Measurements from ENCODE around the gene LAMC1.
A peak's percentile ranks its signal among the peaks of the same experiment; 100 is the strongest.

The LAMC1 gene

DNA sequence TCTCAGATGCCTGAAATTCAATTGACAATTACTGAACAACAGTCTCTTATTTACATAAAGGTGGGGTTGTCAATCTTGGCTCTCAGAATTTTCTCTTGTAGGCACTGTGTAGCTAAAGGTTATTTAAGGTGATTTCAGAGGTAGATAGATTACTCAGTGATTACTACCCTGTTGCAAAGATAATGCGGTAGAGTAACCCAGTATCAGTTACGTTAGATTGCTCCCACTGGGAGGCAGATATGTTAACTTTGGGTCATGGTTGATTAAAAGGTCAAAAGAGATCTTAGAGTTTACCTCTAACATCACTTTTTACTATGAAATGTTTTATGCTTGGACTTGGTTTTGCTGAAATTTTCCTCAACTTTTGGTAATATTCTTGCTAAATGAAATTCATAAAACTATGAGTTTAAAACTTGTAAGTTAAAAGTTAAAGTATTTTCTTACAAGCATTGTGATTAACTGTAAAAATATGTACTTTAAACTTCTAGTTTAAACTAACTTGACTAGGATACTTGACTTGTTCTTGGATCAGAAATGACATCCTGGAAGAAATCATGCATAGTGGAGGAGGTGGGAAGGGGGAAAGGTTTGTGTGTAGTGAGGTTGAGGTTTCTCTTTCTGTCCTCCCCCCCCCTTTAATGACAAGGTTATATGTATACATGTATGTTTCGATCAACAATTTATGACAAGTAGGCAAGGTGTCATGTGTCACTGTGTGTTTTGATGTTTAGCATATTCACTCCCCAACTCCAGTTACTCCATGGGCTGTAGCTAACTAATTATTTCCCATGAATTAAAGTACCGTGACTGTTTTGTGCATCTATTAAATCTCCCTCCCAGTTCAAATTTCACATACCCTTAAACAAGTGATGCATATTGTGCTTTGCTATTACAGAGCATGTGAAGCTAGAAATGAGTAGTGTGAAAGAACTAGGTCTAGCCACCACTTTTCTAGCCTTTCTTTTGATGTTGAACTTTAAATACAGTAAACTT lies 2.9 kb downstream of the LAMC1 start (continued):
- TF ChIP-seq, protein P1, sequence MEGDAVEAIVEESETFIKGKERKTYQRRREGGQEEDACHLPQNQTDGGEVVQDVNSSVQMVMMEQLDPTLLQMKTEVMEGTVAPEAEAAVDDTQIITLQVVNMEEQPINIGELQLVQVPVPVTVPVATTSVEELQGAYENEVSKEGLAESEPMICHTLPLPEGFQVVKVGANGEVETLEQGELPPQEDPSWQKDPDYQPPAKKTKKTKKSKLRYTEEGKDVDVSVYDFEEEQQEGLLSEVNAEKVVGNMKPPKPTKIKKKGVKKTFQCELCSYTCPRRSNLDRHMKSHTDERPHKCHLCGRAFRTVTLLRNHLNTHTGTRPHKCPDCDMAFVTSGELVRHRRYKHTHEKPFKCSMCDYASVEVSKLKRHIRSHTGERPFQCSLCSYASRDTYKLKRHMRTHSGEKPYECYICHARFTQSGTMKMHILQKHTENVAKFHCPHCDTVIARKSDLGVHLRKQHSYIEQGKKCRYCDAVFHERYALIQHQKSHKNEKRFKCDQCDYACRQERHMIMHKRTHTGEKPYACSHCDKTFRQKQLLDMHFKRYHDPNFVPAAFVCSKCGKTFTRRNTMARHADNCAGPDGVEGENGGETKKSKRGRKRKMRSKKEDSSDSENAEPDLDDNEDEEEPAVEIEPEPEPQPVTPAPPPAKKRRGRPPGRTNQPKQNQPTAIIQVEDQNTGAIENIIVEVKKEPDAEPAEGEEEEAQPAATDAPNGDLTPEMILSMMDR (tag by site-specific recombination; IDR thresholded peaks at IDR 0.05): no peak
- TF ChIP-seq ZNF341 (tag by site-specific recombination; IDR thresholded peaks at IDR 0.05; ENCODE audit: low read depth) (0 out of 2 replicates have a peak, but pooled peaks have one; percentile 29), HOXA7 (CRISPR knock-in tag; IDR thresholded peaks at IDR 0.05; ENCODE audit: borderline replicate concordance) (no peak), GLIS2 (tag by site-specific recombination; IDR thresholded peaks at IDR 0.05) (peak; percentile 40; the same call in 1 of the 2 replicates), RBAK (tag by site-specific recombination; IDR thresholded peaks at IDR 0.05) (no peak), SP2 (tag by site-specific recombination; IDR thresholded peaks at IDR 0.05) (no peak; the same call in 1 of the 2 replicates), ZNF776 (tag by site-specific recombination; IDR thresholded peaks at IDR 0.05; ENCODE audit: borderline replicate concordance) (no peak), ZNF623 (tag by site-specific recombination; IDR thresholded peaks at IDR 0.05) (peak; percentile 17), ZNF521 (tag by site-specific recombination; IDR thresholded peaks at IDR 0.05) (no peak), ZNF677 (tag by site-specific recombination; IDR thresholded peaks at IDR 0.05) (no peak), ZNF112 (tag by site-specific recombination; IDR thresholded peaks at IDR 0.05) (no peak), ZNF585B (tag by site-specific recombination; IDR thresholded peaks at IDR 0.05) (no peak), ZNF626 (tag by site-specific recombination; IDR thresholded peaks at IDR 0.05) (no peak), ZNF324 (tag by site-specific recombination; IDR thresholded peaks at IDR 0.05) (no peak), ZNF140 (tag by site-specific recombination; IDR thresholded peaks at IDR 0.05) (no peak), ZNF155 (tag by site-specific recombination; IDR thresholded peaks at IDR 0.05) (no peak), ZNF837 (tag by site-specific recombination; IDR thresholded peaks at IDR 0.05) (0 out of 2 replicates have a peak, but pooled peaks have one; percentile 68), ZNF555 (tag by site-specific recombination; conservative IDR thresholded peaks at IDR 0.05) (no peak), ZNF114 (tag by site-specific recombination; IDR thresholded peaks at IDR 0.05) (no peak), ZNF16 (tag by site-specific recombination; IDR thresholded peaks at IDR 0.05; ENCODE audit: low read depth) (no peak)
- TF ChIP-seq, protein P2, sequence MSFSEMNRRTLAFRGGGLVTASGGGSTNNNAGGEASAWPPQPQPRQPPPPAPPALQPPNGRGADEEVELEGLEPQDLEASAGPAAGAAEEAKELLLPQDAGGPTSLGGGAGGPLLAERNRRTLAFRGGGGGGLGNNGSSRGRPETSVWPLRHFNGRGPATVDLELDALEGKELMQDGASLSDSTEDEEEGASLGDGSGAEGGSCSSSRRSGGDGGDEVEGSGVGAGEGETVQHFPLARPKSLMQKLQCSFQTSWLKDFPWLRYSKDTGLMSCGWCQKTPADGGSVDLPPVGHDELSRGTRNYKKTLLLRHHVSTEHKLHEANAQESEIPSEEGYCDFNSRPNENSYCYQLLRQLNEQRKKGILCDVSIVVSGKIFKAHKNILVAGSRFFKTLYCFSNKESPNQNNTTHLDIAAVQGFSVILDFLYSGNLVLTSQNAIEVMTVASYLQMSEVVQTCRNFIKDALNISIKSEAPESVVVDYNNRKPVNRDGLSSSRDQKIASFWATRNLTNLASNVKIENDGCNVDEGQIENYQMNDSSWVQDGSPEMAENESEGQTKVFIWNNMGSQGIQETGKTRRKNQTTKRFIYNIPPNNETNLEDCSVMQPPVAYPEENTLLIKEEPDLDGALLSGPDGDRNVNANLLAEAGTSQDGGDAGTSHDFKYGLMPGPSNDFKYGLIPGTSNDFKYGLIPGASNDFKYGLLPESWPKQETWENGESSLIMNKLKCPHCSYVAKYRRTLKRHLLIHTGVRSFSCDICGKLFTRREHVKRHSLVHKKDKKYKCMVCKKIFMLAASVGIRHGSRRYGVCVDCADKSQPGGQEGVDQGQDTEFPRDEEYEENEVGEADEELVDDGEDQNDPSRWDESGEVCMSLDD (tag by site-specific recombination; IDR thresholded peaks at IDR 0.05): no peak
- TF ChIP-seq, protein P3, sequence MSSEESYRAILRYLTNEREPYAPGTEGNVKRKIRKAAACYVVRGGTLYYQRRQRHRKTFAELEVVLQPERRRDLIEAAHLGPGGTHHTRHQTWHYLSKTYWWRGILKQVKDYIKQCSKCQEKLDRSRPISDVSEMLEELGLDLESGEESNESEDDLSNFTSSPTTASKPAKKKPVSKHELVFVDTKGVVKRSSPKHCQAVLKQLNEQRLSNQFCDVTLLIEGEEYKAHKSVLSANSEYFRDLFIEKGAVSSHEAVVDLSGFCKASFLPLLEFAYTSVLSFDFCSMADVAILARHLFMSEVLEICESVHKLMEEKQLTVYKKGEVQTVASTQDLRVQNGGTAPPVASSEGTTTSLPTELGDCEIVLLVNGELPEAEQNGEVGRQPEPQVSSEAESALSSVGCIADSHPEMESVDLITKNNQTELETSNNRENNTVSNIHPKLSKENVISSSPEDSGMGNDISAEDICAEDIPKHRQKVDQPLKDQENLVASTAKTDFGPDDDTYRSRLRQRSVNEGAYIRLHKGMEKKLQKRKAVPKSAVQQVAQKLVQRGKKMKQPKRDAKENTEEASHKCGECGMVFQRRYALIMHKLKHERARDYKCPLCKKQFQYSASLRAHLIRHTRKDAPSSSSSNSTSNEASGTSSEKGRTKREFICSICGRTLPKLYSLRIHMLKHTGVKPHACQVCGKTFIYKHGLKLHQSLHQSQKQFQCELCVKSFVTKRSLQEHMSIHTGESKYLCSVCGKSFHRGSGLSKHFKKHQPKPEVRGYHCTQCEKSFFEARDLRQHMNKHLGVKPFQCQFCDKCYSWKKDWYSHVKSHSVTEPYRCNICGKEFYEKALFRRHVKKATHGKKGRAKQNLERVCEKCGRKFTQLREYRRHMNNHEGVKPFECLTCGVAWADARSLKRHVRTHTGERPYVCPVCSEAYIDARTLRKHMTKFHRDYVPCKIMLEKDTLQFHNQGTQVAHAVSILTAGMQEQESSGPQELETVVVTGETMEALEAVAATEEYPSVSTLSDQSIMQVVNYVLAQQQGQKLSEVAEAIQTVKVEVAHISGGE (tag by site-specific recombination; conservative IDR thresholded peaks at IDR 0.05; ENCODE audit: low read depth): peak; percentile 68
- TF ChIP-seq, protein P4, sequence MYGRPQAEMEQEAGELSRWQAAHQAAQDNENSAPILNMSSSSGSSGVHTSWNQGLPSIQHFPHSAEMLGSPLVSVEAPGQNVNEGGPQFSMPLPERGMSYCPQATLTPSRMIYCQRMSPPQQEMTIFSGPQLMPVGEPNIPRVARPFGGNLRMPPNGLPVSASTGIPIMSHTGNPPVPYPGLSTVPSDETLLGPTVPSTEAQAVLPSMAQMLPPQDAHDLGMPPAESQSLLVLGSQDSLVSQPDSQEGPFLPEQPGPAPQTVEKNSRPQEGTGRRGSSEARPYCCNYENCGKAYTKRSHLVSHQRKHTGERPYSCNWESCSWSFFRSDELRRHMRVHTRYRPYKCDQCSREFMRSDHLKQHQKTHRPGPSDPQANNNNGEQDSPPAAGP (tag by site-specific recombination; IDR thresholded peaks at IDR 0.05): peak; percentile 52
- TF ChIP-seq, protein P5, sequence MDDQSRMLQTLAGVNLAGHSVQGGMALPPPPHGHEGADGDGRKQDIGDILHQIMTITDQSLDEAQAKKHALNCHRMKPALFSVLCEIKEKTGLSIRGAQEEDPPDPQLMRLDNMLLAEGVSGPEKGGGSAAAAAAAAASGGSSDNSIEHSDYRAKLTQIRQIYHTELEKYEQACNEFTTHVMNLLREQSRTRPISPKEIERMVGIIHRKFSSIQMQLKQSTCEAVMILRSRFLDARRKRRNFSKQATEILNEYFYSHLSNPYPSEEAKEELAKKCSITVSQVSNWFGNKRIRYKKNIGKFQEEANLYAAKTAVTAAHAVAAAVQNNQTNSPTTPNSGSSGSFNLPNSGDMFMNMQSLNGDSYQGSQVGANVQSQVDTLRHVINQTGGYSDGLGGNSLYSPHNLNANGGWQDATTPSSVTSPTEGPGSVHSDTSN (CRISPR knock-in tag; IDR thresholded peaks at IDR 0.05): no peak
- TF ChIP-seq, protein P6, sequence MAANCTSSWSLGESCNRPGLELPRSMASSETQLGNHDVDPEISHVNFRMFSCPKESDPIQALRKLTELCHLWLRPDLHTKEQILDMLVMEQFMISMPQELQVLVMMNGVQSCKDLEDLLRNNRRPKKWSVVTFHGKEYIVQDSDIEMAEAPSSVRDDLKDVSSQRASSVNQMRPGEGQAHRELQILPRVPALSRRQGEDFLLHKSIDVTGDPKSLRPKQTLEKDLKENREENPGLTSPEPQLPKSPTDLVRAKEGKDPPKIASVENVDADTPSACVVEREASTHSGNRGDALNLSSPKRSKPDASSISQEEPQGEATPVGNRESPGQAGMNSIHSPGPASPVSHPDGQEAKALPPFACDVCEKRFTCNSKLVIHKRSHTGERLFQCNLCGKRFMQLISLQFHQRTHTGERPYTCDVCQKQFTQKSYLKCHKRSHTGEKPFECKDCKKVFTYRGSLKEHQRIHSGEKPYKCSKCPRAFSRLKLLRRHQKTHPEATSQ (tag by site-specific recombination; IDR thresholded peaks at IDR 0.05): no peak

All from HEK293 (cell line).